Stomach (tissue), 4 donors: ENCODE data around the gene DOCK4.

Experiments
- CTCF ChIP-seq, 7 experiments: fragments of 450-650 bp in 4 of 7; fragments of 200-600 bp in 3 of 7; sonication (generic) in 3 of 7; IDR thresholded peaks; one replicate each; pipeline ENCODE4 v1.5.1; 2016 to 2019; ENCODE audit warnings: antibody characterized with exemption in 7 of 7, control low read depth in 2 of 7, mild to moderate bottlenecking in 1 of 7
- POLR2A ChIP-seq, 4 donors: fragments of 450-650 bp; IDR thresholded peaks; one replicate each; pipeline ENCODE4 v1.6.1; 2016; ENCODE audit warnings: antibody characterized with exemption in 4 of 4, control low read depth in 2 of 4, mild to moderate bottlenecking in 1 of 4, moderate library complexity in 1 of 4
- POLR2AphosphoS5 ChIP-seq, 3 donors: sonication (generic); formaldehyde crosslinking; IDR thresholded peaks; one replicate each; pipeline ENCODE4 v1.6.1; 2016; ENCODE audit warnings: antibody characterized with exemption in 3 of 3

DNA sequence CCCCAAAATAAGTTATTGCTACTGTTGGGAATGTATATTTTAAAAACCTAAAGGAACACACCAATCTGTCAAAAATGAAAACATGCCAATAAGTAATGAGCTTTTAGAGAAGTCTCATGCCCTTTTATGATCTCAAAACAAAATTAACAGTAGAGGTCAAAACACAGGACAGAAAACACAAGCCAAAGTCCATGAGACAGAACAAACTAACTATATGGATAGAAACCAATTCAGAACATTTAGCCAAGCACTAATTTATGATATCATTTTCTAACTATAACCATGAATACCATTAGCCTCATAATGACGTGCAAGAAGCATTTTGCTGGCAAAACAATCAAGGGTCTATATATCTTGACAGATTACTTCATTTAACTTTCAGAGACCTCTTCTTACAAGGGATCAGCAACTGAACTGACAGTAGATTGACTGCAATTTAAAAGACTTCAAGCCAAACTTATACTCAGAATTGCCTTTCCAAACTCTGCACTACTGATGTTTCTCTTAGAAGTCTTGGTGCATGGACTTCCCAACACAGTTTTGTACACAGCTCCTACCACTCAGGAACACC, 200.9 kb downstream of the DOCK4 start:
- TF ChIP-seq CTCF (IDR thresholded peaks at IDR 0.05) (no peak), POLR2A (IDR thresholded peaks at IDR 0.05) (no peak), POLR2AphosphoS5 (IDR thresholded peaks at IDR 0.05) (no peak)
